Measurements from ENCODE around the gene CDC42EP3.

Gene CDC42EP3

GRCh38 chr2:37619959-37620300 lies 51.5 kb downstream of the CDC42EP3 start:
- no peak for TF ChIP-seq CTCF (IDR thresholded peaks at IDR 0.05; ENCODE audit: control insufficient read depth, insufficient read depth, low read depth, low read length, missing control alignments)
- H3K4me3 ChIP-seq (ENCODE audit: control insufficient read depth, low read depth, low read length): no peak overlapping the region
- no peak for DNase-seq (ENCODE audit: low read depth)

DNA sequence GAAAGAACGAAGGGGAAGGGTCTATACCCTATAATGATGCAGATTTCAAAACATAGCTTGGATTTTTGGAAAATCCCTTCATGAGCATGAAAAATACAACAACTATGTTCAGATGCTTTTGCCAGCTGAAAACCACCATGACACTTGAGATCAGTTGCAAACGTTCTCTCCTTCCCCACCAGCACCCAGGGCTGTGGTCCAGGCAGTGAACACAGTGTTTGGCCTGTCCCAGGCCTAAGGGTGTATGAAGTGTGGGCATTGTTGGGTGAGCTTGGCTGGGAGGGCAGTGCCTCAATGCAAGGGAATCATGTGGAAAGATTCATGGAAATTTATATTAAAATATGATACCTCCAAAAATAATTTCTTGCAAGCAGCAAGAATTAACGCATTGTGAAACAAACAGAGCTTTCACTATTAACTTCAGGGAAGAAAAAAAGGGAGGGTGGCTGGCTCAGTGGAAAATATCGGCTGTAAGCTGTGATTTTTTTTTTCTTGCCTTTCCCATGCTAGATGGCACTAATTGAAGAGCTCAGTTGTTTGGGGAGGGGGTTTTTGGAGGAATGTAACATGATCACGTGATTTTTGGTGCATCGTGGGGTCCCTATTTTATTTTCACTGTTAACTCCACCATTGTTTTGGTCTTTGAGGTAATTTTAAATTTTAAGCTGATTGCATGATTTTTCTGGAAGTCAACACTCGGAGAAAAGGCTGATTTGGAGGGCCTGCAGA lies 52.0 kb downstream of the CDC42EP3 start:
- TF ChIP-seq CTCF (IDR thresholded peaks at IDR 0.05; ENCODE audit: control insufficient read depth, insufficient read depth, low read depth, low read length, missing control alignments): no peak
- no peak overlapping the region for H3K4me3 ChIP-seq (ENCODE audit: control insufficient read depth, low read depth, low read length)

GRCh38 chr2:37618326-37618725 lies 53.1 kb downstream of the CDC42EP3 start:
- no peak for TF ChIP-seq CTCF (IDR thresholded peaks at IDR 0.05; ENCODE audit: control insufficient read depth, insufficient read depth, low read depth, low read length, missing control alignments)
- no peak for DNase-seq (ENCODE audit: low read depth)
- H3K4me3 ChIP-seq (ENCODE audit: control insufficient read depth, low read depth, low read length): no peak overlapping the region

More for the DNA sequence above, 52.0 kb downstream of the CDC42EP3 start:
- DNase-seq (ENCODE audit: low read depth): no peak

- TF ChIP-seq CTCF (IDR thresholded peaks at IDR 0.05; ENCODE audit: control insufficient read depth, insufficient read depth, low read depth, low read length, missing control alignments): no peak
- no peak for DNase-seq (ENCODE audit: low read depth)
- H3K4me3 ChIP-seq (ENCODE audit: control insufficient read depth, low read depth, low read length): no peak overlapping the region
Measured at GRCh38 chr2:37617119-37617892, 54.1 kb downstream of the CDC42EP3 start.

DNA sequence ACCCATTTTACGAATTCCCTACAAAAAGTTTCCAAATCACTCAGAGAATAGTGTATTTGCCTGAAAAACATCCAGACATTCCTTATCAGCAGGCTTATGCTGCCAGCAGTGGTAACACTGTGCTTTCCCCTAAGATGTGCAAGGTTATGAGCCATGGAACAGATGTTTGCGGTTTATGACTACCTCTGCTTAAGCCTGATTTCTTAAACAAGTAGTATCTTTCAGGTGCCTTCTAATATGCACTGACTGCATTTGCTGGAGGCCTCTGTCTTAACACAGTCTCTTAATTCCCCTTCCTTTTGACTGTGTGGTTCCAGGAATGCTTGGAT lies 54.8 kb downstream of the CDC42EP3 start:
- no peak for TF ChIP-seq CTCF (IDR thresholded peaks at IDR 0.05; ENCODE audit: control insufficient read depth, insufficient read depth, low read depth, low read length, missing control alignments)
- DNase-seq (ENCODE audit: low read depth): peak; percentile 80

DNA sequence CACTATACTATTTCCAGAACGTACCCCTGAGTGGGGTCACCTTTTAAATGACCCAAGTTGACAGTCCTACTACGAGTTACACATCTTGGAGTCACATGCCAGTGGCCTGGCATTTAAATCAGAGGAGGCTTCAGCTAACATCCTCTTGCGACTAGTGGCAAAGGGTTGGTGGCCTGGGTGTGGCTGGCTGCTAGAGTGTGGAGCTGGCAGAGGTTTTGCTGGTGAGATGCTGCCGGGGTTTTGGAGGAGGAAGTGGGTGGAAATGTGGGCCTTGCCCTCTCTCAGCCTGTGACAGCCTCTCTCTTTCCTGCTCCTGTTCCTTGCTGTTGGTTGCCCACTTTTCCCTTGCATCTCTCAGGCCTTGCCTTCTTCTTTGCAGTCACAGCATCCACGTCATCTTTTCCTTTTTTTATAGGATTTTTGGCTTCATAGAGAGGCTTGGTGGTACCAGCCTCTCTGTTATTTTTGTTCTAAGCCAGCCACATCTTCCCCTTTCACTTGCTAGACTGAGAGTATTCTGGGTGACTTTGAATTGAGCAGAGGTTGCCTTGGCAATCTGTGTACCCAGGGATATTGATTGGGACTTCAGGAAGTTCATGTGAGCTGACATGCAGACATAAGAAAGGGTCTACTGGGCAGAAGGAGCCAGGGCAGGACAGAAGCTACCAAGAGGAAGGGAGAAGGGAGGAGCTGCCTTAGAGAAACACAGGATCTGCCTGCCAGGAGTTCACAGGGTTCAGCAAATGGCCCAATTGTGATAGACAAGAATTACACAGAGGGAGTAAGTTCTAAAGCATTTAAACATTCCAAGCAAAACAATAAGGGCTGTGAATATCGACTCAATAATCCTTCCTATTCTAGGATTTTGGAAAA lies 55.4 kb downstream of the CDC42EP3 start:
- DNase-seq (ENCODE audit: low read depth): no peak
- H3K4me3 ChIP-seq (ENCODE audit: control insufficient read depth, low read depth, low read length): no peak overlapping the region
- no peak for TF ChIP-seq CTCF (IDR thresholded peaks at IDR 0.05; ENCODE audit: control insufficient read depth, insufficient read depth, low read depth, low read length, missing control alignments)

More for the DNA sequence above, 54.8 kb downstream of the CDC42EP3 start:
- no peak overlapping the region for H3K4me3 ChIP-seq (ENCODE audit: control insufficient read depth, low read depth, low read length)
